Stimulated activated CD8-positive, alpha-beta memory T cell treated with anti-CD3 and anti-CD28 coated beads, Interleukin-7, amount 100 ng/mL, for 4 hours (primary cell): ENCODE results near the gene GSTM3.
A peak's percentile ranks its signal among the peaks of the same experiment; 100 is the strongest.
"Not testable (repeated sequence)": the region's sequence is repeated elsewhere in the genome, so short reads cannot be mapped to it uniquely, and the experiment has no call there.

ENCODE experiments used
- DNase-seq, 2 donors: peaks; one replicate each; pipeline ENCODE4 v3.0.0-alpha.2; 2020; ENCODE audit warnings: low read depth in 2 of 2

GSTM3 gene

DNA sequence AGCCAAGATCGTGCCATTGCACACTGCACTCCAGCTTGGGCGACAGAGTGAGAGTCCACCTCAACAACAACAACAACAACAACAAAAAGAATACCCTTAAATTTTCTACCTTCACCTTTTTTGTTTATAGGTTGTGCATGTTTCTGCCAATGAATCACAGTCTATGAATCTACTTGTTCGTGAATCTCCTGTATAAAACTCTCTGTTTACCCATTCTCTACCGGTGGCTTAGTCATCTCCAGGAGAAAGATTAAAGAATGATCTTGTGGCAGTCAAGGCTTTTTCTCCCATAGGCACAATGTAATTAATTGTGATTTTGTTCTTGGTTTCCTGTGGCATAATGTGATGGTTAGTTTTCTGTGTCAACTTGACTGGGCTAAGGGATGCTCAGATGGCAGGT lies 43.0 kb downstream of the GSTM3 start:
- not testable (repeated sequence) for DNase-seq

DNA sequence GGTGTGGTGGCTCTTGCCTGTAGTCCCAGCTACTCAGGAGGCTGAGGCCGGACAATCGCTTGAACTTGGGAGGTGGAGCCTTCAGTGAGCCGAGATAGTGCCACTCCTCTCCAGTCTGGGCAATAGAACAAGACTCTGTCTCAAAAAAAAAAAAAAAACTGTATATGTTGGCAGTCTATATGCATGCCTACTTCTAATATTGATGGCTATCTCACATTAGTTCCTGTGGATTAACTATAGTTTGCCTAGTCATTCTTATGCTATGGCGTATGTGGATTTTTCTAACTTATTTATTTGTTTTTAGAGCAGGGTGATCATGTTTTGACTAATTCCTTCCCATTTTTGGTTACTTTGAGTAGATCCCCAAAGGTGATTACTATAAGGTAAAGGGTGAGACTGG lies 43.8 kb downstream of the GSTM3 start:
- DNase-seq = no peak

DNA sequence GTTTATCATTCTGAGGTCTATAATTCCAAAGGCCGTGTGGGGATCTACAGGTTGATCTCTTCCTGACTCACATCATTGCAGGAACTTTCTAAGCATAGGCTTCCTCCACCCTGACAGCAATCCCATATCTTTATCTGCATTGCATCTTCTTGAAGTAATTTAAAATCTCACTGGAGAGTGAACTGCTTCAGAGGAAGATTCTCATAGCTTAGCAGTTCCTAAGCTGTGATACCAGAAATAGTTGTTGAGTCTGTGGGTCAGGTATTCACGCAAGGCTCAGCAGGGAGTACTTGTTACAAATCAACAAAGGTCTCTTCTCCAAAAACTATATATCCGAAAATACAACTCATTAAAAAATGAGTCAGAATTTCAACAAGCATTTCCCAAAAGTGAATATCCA lies 45.7 kb downstream of the GSTM3 start:
- not testable (repeated sequence) for DNase-seq

DNA sequence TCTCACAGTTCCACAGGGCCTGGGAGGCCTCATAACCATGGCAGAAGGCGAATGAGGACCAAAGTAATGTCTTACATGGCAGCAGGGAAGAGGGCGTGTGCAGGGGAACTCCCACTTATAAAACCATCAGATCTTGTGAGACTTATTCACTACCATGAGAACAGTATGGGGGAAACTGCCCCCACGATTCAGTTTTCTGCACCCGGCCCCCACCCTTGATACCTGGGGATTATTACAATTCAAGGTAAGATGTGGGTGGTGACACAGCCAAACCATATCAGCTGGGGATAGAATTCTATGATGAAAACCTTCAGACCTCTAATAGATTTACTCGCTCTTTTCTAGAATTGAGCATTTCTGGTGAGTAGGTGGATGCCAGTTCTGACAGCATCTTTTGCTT lies 46.4 kb downstream of the GSTM3 start:
- not testable (repeated sequence) for DNase-seq

DNA sequence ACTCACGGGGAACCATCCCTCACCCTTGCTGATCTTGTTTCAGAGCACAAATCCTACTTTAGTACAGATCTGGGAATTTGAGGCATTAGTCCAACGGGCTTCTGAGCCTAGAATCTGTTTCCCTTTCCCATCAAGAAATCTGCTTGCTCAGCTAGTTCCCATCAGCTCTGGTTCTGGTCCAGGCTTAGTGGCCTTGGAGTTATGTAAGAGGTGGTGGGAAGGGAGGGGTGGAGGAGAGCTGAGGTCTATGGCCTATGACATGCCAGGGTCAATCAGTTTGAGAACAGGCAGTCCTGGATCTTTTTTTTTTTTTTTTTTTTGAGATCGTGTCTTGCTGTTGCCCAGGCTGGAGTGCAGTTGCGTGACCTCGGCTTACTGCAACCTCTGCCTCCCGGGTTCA lies 49.1 kb downstream of the GSTM3 start:
- DNase-seq = no peak

DNA sequence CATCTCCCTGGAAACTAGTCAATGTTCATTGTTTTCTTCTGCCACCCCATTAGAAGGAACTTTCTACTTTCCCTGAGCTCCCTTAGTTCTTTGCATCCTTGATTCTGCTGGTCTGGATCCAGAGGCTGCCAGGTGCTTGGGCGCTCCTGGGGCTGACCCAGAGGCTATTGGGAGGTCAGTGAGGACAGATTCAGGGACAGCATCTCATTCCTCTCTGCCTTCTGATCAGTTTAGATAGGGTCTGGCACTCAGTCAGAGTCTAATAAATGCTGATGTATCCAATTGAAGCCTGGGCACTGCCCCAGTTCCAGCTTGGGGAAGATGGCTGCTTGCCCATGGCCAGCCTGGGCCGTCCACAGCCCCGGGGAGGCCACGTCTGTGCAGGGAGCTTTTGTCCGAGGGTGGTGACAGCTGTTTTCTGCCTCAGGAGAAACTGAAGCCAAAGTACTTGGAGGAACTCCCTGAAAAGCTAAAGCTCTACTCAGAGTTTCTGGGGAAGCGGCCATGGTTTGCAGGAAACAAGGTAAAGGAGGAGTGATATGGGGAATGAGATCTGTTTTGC lies 50.9 kb downstream of the GSTM3 start:
- DNase-seq = no peak

DNA sequence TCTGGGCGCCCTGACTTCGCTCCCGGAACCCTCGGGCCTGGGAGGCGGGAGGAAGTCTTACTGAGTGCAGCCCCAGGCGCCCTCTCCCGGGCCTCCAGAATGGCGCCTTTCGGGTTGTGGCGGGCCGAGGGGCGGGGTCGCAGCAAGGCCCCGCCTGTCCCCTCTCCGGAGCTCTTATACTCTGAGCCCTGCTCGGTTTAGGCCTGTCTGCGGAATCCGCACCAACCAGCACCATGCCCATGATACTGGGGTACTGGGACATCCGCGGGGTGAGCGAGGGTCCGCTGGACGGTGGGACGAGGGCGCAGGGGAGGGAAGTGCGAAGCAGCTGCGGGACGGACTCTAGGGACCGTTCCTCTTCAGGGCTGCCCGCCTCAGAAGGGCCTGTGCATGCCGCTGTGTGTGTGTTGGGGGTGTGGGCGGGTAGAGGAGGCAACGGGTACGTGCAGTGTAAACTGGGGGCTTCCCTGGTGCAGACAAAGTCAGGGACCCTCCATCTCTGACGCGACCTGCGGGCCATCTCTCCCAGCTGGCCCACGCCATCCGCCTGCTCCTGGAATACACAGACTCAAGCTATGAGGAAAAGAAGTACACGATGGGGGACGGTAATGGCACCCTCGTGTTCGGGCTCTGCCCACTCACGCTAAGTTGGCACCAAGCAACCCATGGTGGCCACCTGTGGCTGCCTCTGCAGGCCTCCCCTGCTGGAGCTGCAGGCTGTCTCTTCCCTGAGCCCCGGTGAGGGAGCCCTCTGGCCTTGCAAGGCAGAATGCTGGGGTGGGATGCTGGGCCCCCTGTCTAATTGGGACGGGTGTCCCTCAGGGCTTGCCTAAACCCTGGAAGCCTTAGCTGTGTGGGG lies 53.0 kb downstream of the GSTM3 start, which contains the start of gene GSTM1:
TSS of gene GSTM1 (plus strand) at position 177 of the 859 bp plus-strand sequence. CDS start at position 234, 57 bp downstream.
- DNase-seq = peak in 1 of 2 donors; percentile 79

DNA sequence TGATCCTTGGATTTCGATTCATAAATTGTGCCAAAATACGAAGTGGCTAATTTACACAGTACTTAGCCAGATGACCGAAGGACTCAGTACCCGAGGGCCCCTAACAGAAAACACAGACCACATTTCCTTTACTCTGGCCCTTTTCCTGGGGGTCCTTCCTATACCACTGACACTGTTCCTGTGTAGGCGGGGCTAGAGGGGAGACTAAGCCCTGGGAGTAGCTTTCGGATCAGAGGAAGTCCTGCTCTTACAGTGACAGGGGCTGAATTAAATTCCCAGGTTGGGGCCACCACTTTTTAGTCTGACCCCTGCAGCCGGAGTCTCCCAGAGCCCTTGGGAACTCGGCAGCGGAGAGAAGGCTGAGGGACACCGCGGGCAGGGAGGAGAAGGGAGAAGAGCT lies 53.7 kb downstream of the GSTM3 start:
- DNase-seq = not testable (repeated sequence)

DNA sequence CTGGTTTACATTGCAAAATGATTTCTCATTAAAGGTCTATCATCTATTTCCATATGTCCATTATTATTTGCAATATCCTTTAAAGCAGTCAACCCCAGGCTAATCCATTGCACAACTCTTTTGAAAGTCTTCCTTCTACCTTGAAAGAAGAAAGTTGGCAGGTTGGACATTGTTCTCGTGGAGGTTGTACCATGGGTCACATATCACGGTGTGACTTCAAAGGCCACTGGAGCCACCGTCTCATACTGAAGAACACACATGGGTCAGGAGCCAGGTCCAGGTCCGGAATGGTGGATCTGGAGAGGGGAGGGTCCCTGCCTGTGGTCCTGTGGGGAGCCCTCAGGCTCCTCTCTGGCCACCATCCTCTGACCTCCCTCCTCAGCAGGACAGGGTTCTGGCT lies 54.9 kb downstream of the GSTM3 start:
- not testable (repeated sequence) for DNase-seq

DNA sequence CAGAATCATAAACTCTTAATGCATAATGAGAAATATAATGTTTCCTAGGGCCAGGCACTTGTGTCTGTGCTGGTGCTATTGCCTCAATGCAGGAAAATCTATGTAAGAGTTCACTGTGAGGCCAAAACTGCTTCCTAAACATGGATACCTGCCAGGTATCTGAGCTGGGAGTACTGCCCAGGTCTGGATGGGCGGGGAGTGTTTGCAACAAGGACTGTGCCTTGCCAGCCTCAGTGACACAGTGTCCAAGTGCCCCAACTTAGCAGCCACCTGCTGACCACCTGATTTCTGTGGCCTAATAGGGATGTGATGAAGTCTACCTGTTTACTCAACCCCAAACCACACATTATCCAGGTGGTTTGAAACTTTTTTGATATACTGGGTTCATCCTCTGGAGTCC lies 55.4 kb downstream of the GSTM3 start:
- DNase-seq = not testable (repeated sequence)

DNA sequence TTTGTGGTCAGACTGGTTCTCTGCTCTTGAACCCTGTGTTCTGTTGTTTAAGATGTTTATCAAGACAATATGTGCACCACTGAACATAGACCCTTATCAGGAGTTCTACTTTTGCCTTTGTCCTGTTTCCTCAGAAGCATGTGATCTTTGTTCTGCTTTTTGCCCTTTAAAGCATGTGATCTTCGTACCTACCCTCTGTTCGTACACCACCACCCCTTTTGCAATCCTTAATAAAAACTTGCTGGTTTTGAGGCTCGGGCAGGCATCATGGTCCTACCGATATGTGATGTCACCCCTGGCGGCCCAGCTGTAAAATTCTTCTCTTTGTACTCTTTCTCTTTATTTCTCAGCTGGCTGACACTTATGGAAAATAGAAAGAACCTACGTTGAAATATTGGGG lies 56.1 kb downstream of the GSTM3 start:
- not testable (repeated sequence) for DNase-seq
